Inferior parietal cortex (tissue), 1 donor: ENCODE data around the gene BRCA2.

Experiments
- DNase-seq: peaks from one replicate; pipeline ENCODE4 v3.0.0-alpha.2; 2016; ENCODE audit errors: extremely low spot score

BRCA2 gene

DNA sequence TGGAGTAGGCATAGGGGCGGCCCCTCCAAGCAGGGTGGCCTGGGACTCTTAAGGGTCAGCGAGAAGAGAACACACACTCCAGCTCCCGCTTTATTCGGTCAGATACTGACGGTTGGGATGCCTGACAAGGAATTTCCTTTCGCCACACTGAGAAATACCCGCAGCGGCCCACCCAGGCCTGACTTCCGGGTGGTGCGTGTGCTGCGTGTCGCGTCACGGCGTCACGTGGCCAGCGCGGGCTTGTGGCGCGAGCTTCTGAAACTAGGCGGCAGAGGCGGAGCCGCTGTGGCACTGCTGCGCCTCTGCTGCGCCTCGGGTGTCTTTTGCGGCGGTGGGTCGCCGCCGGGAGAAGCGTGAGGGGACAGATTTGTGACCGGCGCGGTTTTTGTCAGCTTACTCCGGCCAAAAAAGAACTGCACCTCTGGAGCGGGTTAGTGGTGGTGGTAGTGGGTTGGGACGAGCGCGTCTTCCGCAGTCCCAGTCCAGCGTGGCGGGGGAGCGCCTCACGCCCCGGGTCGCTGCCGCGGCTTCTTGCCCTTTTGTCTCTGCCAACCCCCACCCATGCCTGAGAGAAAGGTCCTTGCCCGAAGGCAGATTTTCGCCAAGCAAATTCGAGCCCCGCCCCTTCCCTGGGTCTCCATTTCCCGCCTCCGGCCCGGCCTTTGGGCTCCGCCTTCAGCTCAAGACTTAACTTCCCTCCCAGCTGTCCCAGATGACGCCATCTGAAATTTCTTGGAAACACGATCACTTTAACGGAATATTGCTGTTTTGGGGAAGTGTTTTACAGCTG is at the start of gene BRCA2, which contains the start of gene ZAR1L:
BRCA2 (plus strand) TSS at position 271 of the 790 bp plus-strand sequence. CDS start 953 bp downstream, outside the sequence.
ZAR1L (minus strand) TSS at position 126 of the 790 bp plus-strand sequence. CDS start 3,438 bp downstream, outside the sequence.
- peak; percentile 87 for DNase-seq

- no peak for DNase-seq
These were observed 49.6 kb upstream of the BRCA2 start for GRCh38 chr13:32265726-32266125.

GRCh38 chr13:32266130-32266529 is 49.2 kb upstream of the BRCA2 start:
- no peak for DNase-seq

- DNase-seq, result no peak
These were observed 47.4 kb upstream of the BRCA2 start for GRCh38 chr13:32267836-32268439.

GRCh38 chr13:32272021-32272683 is 43.2 kb upstream of the BRCA2 start:
- no peak for DNase-seq

- DNase-seq, result no peak
These were observed 37.5 kb upstream of the BRCA2 start for GRCh38 chr13:32277839-32278238.

DNA sequence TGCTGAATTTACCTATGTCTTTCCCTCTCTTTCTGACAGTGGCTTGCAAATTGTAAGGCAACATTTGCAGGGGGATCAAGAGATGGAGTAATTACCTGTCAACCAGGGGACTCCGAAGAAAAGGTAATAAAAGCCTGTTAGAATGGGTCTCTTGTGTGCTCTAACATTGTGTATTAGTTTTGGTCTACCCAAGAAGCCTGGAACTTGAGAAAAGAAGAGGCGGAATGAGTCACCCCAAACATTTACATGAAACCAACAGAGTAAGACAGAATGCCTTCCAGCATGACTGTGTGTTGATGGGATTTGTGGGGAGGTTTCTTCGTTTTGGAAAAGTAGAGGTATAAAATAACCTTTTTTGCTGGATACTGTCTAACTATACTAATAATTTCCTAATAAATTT is 36.9 kb upstream of the BRCA2 start:
- DNase-seq, result no peak

- no peak for DNase-seq
These were observed 34.2 kb upstream of the BRCA2 start for GRCh38 chr13:32281096-32281495.

DNA sequence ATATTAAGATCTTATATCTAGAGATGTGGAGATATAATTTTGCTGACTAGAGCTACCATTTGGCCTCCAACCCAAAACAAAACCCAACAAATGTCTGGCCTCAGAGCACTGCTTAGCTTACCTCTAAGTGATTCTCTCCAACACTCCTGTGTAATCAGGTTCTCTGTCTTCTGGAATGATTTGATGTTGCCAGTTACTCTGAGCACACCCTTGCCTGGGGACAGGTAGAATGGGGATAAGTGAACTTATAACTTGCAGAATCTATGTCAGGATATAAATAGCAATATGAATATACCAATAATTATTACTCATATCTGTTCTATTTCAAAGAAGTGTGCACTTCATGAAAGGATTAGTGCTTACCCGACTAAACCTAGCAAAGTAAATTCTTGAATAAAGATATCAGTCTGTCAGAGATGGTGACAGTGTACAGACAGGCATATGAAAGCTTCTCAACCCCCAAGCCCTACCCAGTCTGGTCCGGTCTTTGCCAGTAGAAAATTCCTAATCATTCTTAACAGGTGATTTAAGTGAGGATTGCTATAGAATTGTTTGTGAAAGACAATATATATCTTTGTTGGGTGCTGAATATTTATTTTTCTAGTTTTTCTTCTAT is 33.1 kb upstream of the BRCA2 start:
- no peak for DNase-seq

GRCh38 chr13:32284927-32285632 is 30.2 kb upstream of the BRCA2 start:
- peak; percentile 73 for DNase-seq

DNA sequence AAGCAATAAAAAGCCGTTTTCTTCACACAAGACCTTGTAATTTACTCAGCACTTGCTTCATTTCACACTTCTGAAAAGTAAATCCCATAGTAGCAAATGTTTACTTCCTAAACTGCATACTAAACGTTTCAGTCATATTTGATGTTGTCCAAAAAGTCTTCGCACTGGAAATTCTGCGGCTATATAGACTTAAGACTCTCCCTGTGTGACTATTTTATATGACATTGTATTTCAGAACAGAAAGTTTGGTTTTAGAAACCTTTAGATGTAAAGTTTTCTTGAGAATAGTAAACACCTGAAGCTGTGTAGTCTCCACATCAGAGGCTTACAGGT is 29.7 kb upstream of the BRCA2 start:
- DNase-seq, result no peak

GRCh38 chr13:32297206-32297605 is 18.1 kb upstream of the BRCA2 start:
- DNase-seq, result no peak

DNA sequence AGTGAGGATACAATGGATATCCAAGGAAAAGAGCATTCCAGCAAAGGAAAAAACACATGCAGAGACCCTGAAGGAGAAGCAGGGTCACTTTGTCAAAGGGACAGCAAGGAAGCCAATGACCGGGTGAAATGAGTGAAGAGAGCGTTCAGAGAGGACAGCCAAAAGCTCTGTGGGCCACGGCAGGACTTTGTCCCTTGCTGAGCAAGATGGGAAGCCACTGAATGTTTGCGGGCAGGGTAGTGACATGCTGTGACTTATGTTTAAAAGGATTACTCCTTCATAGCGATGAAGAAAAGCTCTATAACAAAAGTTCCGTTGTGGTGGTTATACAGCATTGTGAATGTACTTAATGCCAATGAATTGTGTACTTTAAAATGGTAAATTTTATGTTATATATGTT is 16.6 kb upstream of the BRCA2 start:
- no peak for DNase-seq

DNA sequence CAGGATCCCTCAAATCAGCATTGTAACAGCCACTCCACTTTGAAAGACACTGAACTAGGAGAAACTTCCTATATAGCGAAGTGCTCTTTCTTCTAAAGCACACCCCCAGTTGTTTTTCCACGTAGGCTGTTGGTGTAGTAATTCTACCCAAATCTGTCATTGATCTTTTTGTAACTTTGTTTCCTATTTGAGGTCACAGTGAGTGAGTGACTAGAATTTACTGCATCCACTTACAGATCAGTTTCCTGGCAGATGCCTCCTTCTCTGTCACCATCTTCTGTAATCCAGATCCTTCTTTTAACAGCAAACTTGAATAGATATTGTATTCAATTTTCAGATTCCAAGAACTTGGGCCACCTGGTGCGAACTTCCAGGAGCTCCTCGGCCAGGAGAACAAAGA is 15.4 kb upstream of the BRCA2 start:
- DNase-seq, result no peak

DNA sequence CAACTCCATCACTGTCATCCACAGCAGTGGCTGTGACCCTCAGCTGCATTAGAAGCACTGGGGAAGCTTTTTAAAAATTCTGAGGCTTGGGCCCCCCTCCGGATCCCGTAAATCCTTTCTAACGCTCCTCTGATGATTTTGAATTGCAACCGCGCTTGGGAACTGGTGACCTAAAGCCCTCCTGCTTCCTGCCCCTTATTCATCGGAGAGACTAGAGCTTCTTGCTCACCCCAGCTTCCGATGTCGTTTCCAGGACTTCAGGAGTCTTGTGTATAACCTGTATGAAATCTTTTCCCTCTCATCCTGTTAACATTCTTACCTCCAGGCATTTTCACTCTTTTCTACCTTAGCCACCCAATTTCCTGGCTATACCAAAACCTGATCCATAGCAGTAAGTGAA is 14.9 kb upstream of the BRCA2 start:
- DNase-seq, result no peak

- no peak for DNase-seq
These were observed 14.4 kb upstream of the BRCA2 start for GRCh38 chr13:32300920-32301319.

- DNase-seq, result no peak
These were observed 12.8 kb upstream of the BRCA2 start for GRCh38 chr13:32302461-32302860.

DNA sequence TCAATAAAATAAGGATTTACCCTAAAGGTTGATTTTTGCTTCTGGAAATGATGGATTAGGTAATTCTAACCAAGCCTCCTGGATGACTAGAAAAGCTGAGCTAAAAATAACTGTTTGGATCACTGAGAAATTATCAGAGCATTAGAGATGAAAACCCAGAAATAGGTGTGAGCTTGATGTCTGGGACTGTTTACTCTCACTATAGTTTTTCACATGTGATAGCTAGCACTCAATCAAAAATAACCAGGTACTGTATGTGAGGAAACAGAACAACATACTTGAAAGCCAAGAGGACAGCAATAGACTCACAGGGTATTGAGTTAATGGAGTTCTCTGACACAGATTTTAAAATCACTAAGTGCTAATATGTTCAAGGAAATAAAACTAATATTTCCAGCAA is 9.7 kb upstream of the BRCA2 start:
- DNase-seq, result no peak

DNA sequence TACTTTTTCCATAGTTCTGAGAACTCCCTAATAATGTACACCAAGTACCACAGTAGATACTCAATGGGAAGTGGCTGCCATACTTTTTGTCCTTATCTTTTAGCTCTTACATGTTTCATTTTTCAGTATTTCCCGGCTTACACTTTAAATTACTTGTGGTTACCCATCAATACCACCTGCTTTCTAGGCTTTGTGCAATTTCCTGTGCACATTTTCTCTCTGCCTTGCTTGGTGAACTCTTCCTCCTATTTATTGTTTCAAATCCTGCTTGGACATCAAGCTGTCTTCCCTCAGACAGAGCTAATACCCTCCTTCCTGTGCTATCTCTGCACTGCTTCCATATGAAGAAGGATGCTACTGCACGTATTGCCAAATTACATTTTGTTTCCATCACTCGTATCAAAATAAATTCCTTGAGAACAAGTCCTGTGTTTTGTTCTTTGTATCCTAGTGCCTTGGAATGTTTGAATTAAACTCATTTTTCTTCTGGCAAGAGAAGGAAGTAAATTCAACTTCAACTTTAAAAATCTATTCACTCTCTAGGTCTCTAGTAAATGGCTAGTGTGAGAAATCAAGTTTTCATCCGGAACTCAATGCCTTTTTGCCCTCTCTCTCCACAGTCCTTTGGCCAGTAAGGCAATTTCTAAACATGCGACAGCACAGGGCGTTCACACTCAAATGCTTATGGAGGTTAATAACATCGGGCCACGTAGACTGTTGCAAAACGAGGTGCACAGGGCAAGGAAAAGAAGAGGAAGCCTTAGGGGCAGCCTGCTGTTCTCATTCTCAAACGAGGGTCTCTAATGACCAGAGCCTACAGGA is 5.8 kb upstream of the BRCA2 start:
- DNase-seq, result no peak

DNA sequence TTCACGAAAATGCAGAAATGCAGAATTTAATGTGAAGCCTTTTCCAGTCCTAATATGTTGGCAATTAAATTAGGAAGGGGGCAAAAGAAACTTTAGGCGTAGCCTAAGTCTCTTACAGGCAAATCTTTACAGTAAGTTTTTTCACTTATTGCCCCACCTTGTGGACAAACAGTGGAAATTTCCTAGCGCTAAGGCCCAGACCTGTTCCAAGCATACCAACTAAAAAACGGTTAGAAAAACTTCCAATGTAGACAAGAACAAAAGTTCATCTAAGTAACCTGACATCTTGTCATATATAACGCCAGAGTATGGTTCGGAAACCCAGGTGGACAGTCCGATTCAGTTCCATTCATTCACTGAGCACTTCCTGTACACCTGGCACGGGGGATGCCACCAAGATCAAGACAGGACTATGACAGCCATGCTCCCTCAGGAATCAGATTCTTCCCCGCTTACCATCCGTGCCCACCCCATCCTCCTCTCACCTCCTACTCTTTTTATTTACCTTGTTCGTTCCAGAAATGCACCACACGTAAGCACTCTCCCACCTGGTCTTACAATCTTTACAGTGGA is 5.1 kb upstream of the BRCA2 start:
- DNase-seq, result peak; percentile 72
